HepG2 (cell line): ENCODE results near the gene ARFGAP2. TPM values are rescaled to one million over a fixed set of nuclear protein-coding genes. Genes with fewer than 3 reads are reported as not detected.

Source experiments
- CENPT ChIP-seq: sonication (generic); formaldehyde crosslinking; IDR thresholded peaks from 2 replicates; pipeline ENCODE4 v1.8.0; 2022; ENCODE audit warnings: low read depth, mild to moderate bottlenecking, moderate library complexity, missing genetic modification reagents
- IRF2 ChIP-seq: IDR thresholded peaks from 2 replicates; pipeline ENCODE4 v1.6.1; 2018; ENCODE audit warnings: missing genetic modification reagents, missing compliant biosample characterization
- KLF6 ChIP-seq: IDR thresholded peaks from 2 replicates; pipeline ENCODE4 v1.8.0; 2016; ENCODE audit warnings: missing biosample characterization, missing genetic modification reagents
- MYNN ChIP-seq: sonication (generic); formaldehyde crosslinking; IDR thresholded peaks from 2 replicates; pipeline ENCODE4 v1.4.0; 2020; ENCODE audit warnings: mild to moderate bottlenecking, low read depth, missing genetic modification reagents
- PCBP1 ChIP-seq: fragments of 200-400 bp; formaldehyde crosslinking; IDR thresholded peaks from 2 replicates; pipeline ENCODE4 v1.6.1; 2017; ENCODE audit warnings: mild to moderate bottlenecking, low read depth, low read length, borderline replicate concordance
- PHF21A ChIP-seq: sonication (generic); formaldehyde crosslinking; IDR thresholded peaks from 2 replicates; pipeline ENCODE4 v1.5.0; 2020; ENCODE audit warnings: mild to moderate bottlenecking, missing genetic modification reagents
- RBAK ChIP-seq: sonication (generic); formaldehyde crosslinking; IDR thresholded peaks from 2 replicates; pipeline ENCODE4 v1.5.1; 2020; ENCODE audit warnings: mild to moderate bottlenecking, missing genetic modification reagents
- RNF2 ChIP-seq: fragments of 450-650 bp; conservative IDR thresholded peaks from 2 replicates; pipeline ENCODE4 v1.6.1; 2016; ENCODE audit warnings: low read depth
- ZC3H4 ChIP-seq: sonication (generic); formaldehyde crosslinking; IDR thresholded peaks from 2 replicates; pipeline ENCODE4 v1.4.0; 2020; ENCODE audit warnings: missing genetic modification reagents, borderline replicate concordance
- ZMYM4 ChIP-seq: sonication (generic); formaldehyde crosslinking; IDR thresholded peaks from 2 replicates; pipeline ENCODE4 v1.8.1; 2023; ENCODE audit warnings: mild to moderate bottlenecking, missing genetic modification reagents
- ZNF121 ChIP-seq: sonication (generic); formaldehyde crosslinking; IDR thresholded peaks from 2 replicates; pipeline ENCODE4 v1.5.0; 2020; ENCODE audit warnings: mild to moderate bottlenecking, missing genetic modification reagents
- ZNF256 ChIP-seq: sonication (generic); formaldehyde crosslinking; conservative IDR thresholded peaks from 2 replicates; pipeline ENCODE4 v1.4.0; 2020; ENCODE audit warnings: missing genetic modification reagents
- ZNF713 ChIP-seq: sonication (generic); formaldehyde crosslinking; IDR thresholded peaks from 2 replicates; pipeline ENCODE4 v1.4.0; 2020; ENCODE audit warnings: mild to moderate bottlenecking, missing genetic modification reagents
- ZNF749 ChIP-seq: sonication (generic); formaldehyde crosslinking; IDR thresholded peaks from 2 replicates; pipeline ENCODE4 v1.8.0; 2022; ENCODE audit warnings: mild to moderate bottlenecking, missing genetic modification reagents, moderate library complexity, borderline replicate concordance
- polyA plus RNA-seq, 8 experiments: library from polyadenylated mRNA; depleted of rRNA in 3 of 8; stranded (reverse) in 7 of 8; unstranded in 1 of 8; fragments of >200 nt; fragmentation: Illumina TruSeq in 4 of 8; extraction: Trizol in 4 of 8; gene quantifications; 2 replicates each; pipeline versions ENCODE4 v1.2.1 to v1.2.3, GENCODE V29; 2011 to 2016; ENCODE audit warnings: low read depth in 4 of 8, missing spikeins in 1 of 8, mixed read lengths in 1 of 8; ENCODE audit not compliant: insufficient read depth in 1 of 8
- total RNA-seq, 5 experiments: library from RNA; depleted of rRNA; stranded (reverse); fragments of >200 nt; fragmentation: Illumina TruSeq; extraction: Trizol; gene quantifications; 2 replicates each; pipeline ENCODE4 v1.2.3, GENCODE V29; 2016; ENCODE audit warnings: low read depth in 1 of 5
- TF ChIP-seq, protein P1 (sequence below): sonication (generic); formaldehyde crosslinking; IDR thresholded peaks from 2 replicates; pipeline ENCODE4 v1.8.1; 2023; ENCODE audit warnings: missing genetic modification reagents, inconsistent platforms, borderline replicate concordance
- TF ChIP-seq, protein P2 (sequence below): IDR thresholded peaks from 2 replicates; pipeline ENCODE4 v1.6.1; 2018; ENCODE audit warnings: missing genetic modification reagents, mild to moderate bottlenecking, missing compliant biosample characterization
- TF ChIP-seq, protein P3 (sequence below): sonication (generic); formaldehyde crosslinking; conservative IDR thresholded peaks from 2 replicates; pipeline ENCODE4 v1.4.0; 2020; ENCODE audit warnings: missing genetic modification reagents
- TF ChIP-seq, protein P4 (sequence below): sonication (generic); formaldehyde crosslinking; IDR thresholded peaks from 2 replicates; pipeline ENCODE4 v1.5.0; 2020; ENCODE audit warnings: mild to moderate bottlenecking, missing genetic modification reagents
- TF ChIP-seq, protein P5 (sequence below): sonication (generic); formaldehyde crosslinking; IDR thresholded peaks from 2 replicates; pipeline ENCODE4 v1.5.0; 2020; ENCODE audit warnings: missing genetic modification reagents
- TF ChIP-seq, protein P6 (sequence below): IDR thresholded peaks from 2 replicates; pipeline ENCODE4 v1.6.1; 2012; ENCODE audit warnings: low read length, improper control_type of control experiment

ARFGAP2 gene
- total and polyA plus RNA-seq, 2 of the 13 experiments (the other 11 are each of a cell fraction or from before 2014, with no cell fraction given), result 32.3 to 75.3 TPM

DNA sequence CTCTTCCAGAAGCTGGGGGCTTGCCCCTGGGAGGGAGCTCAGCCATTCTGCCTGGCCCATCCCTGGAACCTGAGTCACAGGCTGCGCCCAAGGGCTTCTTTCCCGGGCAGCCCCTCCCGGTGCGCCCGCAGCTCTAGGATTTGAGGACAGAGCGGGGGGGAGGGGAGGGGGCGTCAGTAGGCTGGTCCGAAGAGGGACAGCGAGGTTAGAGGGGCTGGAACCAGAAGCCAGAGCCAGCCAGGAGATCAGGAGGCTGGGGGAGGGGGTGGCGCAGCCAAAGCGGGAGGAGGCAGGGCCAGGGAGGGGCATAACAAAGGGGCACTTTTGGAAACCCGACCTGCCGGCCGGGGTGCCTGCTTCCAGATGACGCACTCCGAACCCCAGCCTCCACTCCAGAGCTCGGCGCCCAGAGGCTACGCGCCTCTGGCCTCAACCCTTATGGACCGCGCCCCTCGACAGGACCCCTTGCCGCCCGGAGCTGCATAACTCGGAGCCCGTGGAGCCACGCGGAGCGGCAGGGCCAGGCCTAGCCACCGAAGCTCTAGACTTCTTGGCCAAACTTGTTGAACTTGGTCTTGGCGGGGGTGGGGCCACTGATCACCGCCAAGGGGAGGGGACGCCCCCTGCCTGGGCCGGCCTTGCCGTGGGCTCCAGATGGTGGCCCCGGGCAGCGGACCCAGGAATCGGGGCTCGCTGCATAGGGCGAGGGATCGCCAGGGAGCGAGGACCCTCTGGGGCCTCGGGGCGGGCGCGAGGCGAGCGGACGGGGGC, 8.8 kb upstream of the ARFGAP2 start (continued):
- TF ChIP-seq, protein P1, sequence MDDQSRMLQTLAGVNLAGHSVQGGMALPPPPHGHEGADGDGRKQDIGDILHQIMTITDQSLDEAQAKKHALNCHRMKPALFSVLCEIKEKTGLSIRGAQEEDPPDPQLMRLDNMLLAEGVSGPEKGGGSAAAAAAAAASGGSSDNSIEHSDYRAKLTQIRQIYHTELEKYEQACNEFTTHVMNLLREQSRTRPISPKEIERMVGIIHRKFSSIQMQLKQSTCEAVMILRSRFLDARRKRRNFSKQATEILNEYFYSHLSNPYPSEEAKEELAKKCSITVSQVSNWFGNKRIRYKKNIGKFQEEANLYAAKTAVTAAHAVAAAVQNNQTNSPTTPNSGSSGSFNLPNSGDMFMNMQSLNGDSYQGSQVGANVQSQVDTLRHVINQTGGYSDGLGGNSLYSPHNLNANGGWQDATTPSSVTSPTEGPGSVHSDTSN (CRISPR knock-in tag), result no peak
- TF ChIP-seq PCBP1 (no peak; the same call in 1 of the 2 replicates), IRF2 (peak; percentile 43; the same call in 1 of the 2 replicates), KLF6 (CRISPR knock-in tag) (0 out of 2 replicates have a peak, but pooled peaks have one; percentile 28), ZMYM4 (CRISPR knock-in tag) (no peak; the same call in 1 of the 2 replicates), CENPT (no peak), RBAK (no peak), ZNF121 (CRISPR knock-in tag) (no peak; the same call in none of the 2 replicates), ZNF256 (CRISPR knock-in tag) (no peak), PHF21A (CRISPR knock-in tag) (peak; percentile 83), RNF2 (no peak), ZC3H4 (no peak), ZNF713 (CRISPR knock-in tag) (no peak; the same call in 1 of the 2 replicates), ZNF749 (CRISPR knock-in tag) (no peak), MYNN (CRISPR knock-in tag) (no peak)
- TF ChIP-seq, protein P2, sequence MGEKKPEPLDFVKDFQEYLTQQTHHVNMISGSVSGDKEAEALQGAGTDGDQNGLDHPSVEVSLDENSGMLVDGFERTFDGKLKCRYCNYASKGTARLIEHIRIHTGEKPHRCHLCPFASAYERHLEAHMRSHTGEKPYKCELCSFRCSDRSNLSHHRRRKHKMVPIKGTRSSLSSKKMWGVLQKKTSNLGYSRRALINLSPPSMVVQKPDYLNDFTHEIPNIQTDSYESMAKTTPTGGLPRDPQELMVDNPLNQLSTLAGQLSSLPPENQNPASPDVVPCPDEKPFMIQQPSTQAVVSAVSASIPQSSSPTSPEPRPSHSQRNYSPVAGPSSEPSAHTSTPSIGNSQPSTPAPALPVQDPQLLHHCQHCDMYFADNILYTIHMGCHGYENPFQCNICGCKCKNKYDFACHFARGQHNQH (CRISPR knock-in tag), result no peak
- TF ChIP-seq, protein P3, sequence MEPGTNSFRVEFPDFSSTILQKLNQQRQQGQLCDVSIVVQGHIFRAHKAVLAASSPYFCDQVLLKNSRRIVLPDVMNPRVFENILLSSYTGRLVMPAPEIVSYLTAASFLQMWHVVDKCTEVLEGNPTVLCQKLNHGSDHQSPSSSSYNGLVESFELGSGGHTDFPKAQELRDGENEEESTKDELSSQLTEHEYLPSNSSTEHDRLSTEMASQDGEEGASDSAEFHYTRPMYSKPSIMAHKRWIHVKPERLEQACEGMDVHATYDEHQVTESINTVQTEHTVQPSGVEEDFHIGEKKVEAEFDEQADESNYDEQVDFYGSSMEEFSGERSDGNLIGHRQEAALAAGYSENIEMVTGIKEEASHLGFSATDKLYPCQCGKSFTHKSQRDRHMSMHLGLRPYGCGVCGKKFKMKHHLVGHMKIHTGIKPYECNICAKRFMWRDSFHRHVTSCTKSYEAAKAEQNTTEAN (CRISPR knock-in tag), result no peak
- TF ChIP-seq, protein P4, sequence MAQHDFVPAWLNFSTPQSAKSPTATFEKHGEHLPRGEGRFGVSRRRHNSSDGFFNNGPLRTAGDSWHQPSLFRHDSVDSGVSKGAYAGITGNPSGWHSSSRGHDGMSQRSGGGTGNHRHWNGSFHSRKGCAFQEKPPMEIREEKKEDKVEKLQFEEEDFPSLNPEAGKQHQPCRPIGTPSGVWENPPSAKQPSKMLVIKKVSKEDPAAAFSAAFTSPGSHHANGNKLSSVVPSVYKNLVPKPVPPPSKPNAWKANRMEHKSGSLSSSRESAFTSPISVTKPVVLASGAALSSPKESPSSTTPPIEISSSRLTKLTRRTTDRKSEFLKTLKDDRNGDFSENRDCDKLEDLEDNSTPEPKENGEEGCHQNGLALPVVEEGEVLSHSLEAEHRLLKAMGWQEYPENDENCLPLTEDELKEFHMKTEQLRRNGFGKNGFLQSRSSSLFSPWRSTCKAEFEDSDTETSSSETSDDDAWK (CRISPR knock-in tag), result no peak
- TF ChIP-seq, protein P5, sequence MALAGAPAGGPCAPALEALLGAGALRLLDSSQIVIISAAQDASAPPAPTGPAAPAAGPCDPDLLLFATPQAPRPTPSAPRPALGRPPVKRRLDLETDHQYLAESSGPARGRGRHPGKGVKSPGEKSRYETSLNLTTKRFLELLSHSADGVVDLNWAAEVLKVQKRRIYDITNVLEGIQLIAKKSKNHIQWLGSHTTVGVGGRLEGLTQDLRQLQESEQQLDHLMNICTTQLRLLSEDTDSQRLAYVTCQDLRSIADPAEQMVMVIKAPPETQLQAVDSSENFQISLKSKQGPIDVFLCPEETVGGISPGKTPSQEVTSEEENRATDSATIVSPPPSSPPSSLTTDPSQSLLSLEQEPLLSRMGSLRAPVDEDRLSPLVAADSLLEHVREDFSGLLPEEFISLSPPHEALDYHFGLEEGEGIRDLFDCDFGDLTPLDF (CRISPR knock-in tag), result no peak
- TF ChIP-seq, protein P6, sequence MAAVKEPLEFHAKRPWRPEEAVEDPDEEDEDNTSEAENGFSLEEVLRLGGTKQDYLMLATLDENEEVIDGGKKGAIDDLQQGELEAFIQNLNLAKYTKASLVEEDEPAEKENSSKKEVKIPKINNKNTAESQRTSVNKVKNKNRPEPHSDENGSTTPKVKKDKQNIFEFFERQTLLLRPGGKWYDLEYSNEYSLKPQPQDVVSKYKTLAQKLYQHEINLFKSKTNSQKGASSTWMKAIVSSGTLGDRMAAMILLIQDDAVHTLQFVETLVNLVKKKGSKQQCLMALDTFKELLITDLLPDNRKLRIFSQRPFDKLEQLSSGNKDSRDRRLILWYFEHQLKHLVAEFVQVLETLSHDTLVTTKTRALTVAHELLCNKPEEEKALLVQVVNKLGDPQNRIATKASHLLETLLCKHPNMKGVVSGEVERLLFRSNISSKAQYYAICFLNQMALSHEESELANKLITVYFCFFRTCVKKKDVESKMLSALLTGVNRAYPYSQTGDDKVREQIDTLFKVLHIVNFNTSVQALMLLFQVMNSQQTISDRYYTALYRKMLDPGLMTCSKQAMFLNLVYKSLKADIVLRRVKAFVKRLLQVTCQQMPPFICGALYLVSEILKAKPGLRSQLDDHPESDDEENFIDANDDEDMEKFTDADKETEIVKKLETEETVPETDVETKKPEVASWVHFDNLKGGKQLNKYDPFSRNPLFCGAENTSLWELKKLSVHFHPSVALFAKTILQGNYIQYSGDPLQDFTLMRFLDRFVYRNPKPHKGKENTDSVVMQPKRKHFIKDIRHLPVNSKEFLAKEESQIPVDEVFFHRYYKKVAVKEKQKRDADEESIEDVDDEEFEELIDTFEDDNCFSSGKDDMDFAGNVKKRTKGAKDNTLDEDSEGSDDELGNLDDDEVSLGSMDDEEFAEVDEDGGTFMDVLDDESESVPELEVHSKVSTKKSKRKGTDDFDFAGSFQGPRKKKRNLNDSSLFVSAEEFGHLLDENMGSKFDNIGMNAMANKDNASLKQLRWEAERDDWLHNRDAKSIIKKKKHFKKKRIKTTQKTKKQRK, result no peak
